HG03521 (cell line): ENCODE data around the gene MED12L.

Experiments
- ATAC-seq: cut with Tn5 transposase; IDR thresholded peaks from one replicate; pipeline ENCODE4 v1.9.1; 2021; ENCODE audit warnings: mild to moderate bottlenecking, moderate library complexity; ENCODE audit not compliant: unreplicated experiment

The MED12L gene

GRCh38 chr3:151133175-151133574, 47.7 kb downstream of the MED12L start:
- ATAC-seq: no peak

DNA sequence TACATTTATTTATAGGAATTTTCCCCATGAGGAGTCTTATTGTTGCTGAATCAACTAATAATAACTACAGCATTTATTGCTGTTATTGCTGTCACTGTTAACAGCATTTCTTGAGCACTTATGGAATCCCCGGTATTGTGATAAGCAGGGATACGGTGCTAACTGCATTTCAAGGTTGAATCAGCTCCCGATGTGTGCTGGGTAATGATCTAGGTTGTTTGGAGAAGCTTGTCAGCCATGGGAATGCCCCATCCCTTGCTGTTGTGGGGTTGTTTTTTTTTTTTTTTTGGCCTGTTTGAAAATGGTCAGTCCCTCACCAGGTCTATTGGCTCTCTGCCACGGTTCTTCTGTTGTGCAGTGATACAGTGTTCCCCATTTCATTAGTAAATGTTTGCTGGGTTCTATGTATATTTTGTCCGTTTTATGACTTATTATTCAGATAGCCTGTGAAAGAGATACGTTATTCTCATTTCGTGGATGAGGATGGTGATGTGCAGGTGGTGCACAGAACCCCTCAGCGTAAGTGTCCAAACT, 48.5 kb downstream of the MED12L start:
- no peak for ATAC-seq

GRCh38 chr3:151135541-151136337, 50.3 kb downstream of the MED12L start:
- no peak for ATAC-seq

DNA sequence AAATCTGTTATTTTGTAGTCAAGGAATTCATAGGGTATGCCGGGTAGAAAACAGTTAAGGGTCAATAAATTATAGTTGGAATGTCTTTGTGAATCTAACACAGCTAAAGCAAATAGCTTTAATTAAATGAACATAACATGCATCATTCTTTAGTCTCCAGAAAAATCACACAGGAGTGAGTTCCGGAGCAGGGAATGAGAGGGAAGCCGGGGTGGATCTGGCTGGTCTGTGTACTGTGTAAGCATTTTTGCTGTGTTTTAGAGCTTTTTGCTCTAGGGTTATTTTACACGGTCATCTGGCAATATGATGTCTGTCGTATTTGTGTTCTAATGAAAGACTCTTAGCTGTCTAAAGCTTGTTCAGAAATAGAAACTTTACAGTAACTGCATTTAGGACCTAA, 57.5 kb downstream of the MED12L start:
- no peak for ATAC-seq

DNA sequence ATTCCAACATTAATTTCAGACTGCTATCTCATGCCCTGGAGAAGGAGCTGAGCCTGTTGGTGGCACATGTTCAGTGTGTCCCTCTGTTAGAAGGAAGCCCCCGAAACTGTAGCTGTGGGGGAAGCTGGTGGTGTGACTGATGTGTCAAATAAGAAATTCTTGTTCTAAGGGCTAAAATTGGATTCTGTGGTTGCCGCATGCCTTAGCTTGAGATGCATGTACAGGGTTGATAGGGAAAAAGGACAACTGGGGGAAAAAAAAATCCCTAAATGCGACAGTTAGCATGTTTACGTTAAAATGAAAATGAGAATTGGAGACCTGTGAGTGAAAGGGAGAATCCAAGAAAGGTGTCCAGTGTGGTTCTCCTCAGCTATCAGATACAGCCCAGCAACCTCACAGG, 58.6 kb downstream of the MED12L start:
- ATAC-seq: no peak

DNA sequence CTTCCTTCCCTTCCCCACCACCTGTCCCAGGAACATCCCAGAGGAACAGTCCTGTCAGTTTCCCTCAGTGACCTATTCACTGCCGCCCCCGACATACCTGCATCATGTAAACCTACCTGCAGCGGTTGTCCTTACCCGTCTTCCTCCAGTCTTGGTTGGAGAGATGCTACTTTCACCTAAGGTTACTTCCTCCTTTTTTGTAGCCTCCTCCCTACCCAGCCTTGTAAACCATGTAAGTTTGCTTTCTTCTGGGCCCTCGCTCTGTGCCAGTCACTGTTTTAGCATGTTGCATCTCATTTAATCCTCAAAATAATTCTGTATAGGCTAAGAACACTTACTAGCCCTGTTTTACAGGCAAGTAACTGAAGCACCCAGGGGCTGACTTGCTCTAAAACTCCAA, 59.3 kb downstream of the MED12L start:
- ATAC-seq: no peak

DNA sequence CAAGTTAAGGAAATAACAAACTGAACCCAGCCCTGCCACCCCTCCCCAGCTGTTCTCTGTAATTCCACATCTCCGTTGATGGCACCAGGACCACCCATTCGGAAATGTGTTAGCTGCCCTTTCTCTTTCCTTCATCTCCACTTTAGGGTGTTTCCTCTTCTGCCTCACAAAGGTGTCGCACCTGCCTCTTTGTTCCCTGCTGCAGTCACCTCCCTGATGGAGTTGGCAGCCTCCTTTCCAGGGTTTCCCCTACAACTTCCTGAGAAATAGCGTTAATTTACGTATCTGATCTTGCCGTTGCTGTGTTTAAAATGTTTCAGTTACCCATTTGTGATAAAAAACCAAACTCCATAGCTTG, 60.2 kb downstream of the MED12L start:
- ATAC-seq: no peak

- ATAC-seq: peak; percentile 76
Observed at GRCh38 chr3:151146071-151146730, 60.7 kb downstream of the MED12L start.

DNA sequence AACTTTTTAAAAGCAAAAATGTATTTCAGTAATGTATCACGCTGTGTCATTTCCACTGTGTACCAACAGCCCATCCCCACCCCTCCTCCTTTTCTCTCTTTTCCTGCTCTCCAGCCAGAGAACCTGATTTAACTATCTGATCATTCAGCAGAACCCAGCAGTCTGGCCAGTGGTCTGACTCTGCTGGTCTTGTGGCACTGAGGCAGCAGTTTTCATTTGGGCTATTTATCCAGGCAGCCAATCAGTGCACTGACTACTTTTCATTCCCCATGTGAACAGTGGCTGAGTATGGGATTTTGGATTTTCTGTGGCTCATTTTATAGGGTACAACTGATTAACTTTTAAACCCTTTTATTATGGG, 61.2 kb downstream of the MED12L start:
- ATAC-seq: no peak

DNA sequence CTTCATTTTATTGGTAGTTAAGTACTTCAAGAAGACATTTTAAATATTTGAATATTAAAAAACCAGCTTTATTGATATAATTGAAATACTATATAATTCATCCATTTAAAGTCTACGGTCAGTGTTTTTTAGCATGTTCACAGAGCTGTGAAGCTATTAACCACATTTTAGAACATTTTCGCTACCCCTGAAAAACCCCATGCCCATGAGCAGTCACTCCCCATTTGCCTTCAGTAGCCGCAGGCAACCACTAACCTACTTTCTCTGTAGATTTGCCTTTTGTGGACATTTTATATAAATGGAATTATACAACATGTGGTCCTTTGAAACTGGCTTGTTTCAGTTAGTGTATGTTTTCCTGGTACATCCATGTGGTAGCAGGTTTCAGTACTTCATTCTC, 61.8 kb downstream of the MED12L start:
- no peak for ATAC-seq

DNA sequence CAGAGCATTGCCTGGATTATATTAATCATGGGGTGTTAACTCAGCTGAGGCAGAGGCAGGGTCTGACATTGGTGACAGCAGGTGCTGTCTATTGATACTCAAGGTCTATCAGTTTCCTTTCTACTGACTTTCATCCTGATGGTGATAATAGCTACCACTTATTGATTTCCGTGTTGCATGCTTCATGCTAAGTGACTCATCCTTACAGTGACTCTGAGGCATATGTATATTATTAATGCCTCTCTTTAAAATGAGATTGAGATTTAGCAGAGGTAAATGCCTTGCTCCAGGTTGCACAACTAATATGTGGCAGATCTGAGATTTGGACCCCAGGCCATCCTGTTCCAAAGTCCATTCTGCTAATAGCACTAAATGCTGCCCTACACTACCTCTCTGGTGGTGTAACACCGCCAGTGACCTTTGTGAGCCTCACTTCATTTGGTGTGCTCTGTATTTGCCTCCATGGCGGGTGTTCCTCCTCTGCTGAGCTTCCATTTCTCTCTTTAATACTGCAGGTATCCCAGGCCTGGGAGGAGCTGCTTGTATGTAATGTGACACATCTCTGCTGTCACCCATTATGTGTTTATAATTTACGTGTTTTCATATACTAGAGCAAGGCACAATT, 67.1 kb downstream of the MED12L start:
- no peak for ATAC-seq

- ATAC-seq: no peak
Observed at GRCh38 chr3:151154566-151154965, 69.1 kb downstream of the MED12L start.

- no peak for ATAC-seq
Observed at GRCh38 chr3:151155409-151156128, 70.1 kb downstream of the MED12L start.

DNA sequence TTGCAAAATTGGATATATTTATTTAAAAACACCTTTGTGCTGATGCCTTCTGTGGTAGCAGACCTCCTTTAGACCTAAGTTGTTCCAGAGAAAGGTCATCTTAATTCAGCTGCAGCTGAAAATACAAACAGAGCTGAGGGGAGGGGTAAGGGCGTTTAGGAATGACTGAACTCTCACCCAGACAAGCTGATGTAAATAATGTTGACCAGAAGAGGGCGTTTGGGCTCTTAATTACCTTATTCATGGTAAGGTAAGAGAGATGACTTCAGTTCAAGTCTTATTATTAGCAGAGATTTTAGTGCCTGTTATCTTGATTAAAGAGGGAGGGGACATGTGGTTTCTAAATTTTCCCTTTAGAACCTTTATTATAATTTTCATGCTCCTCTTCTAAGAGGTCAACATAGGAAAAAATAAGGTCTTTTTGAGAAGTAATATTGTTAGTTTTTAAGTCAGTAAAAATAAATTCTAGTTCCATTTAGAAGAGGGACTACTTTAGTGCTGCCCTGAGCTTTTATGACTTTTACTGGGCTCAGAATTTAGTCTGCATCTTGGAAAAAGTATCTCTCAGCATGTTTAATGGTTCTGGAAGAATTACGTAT, 71.3 kb downstream of the MED12L start:
- ATAC-seq: no peak

DNA sequence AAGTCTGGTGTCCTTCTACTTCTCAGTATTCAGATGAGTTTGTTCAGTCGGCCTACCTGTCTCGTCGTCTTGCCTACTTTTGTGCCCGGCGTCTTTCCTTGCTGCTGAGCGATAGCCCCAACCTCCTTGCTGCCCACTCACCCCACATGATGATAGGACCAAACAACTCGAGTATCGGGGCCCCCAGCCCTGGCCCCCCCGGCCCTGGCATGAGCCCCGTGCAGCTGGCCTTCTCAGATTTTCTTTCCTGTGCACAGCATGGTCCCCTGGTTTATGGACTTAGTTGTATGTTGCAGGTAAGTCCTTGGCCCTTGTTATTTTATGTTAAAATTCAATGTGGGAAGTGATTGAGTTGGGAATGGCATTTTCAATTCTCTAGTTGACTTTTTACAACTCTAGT, 74.3 kb downstream of the MED12L start:
- no peak for ATAC-seq

- ATAC-seq: no peak
Observed at GRCh38 chr3:151165226-151165625, 79.8 kb downstream of the MED12L start.

DNA sequence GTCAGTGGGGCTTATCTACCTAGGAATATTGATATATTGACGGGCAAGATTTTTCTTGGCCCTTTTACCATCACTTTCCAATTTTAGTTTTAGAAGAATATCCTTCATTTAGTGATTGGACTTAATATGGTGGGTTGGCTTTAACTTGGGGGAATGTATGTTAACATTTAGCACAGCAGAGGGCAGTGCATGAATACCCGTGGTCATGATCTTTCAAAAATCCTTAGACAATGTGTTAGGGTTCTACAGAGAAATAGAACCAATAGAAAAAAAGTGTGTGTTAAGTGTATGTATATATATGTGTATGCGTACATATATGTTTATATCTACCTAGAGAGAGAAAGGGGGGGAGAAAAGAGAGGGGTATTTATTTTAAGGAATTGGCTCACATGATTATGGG, 80.7 kb downstream of the MED12L start:
- no peak for ATAC-seq

- ATAC-seq: peak; percentile 36
Observed at GRCh38 chr3:151168269-151169094, 83.0 kb downstream of the MED12L start.

GRCh38 chr3:151169262-151169947, 83.9 kb downstream of the MED12L start:
- peak; percentile 40 for ATAC-seq
